Stimulated activated CD8-positive, alpha-beta memory T cell treated with anti-CD3 and anti-CD28 coated beads, Interleukin-15, amount 100 ng/mL, for 4 hours (primary cell): Measurements from ENCODE around the gene GRAMD2B.

Experiments used
- DNase-seq, 2 donors: peaks; one replicate each; pipeline ENCODE4 v3.0.0-alpha.2; 2020; ENCODE audit warnings: low read depth in 2 of 2

GRAMD2B gene

GRCh38 chr5:126536874-126537273, 113.7 kb downstream of the GRAMD2B start:
- no peak for DNase-seq

GRCh38 chr5:126538579-126538978, 115.4 kb downstream of the GRAMD2B start:
- DNase-seq: no peak

- DNase-seq: no peak
Observed at GRCh38 chr5:126540631-126541030, 117.4 kb downstream of the GRAMD2B start.

GRCh38 chr5:126542441-126542840, 119.2 kb downstream of the GRAMD2B start:
- DNase-seq: no peak

GRCh38 chr5:126543009-126543408, 119.8 kb downstream of the GRAMD2B start:
- DNase-seq: no peak

GRCh38 chr5:126543660-126544059, 120.5 kb downstream of the GRAMD2B start:
- no peak for DNase-seq
